ENCODE data around the gene TRIM26.
"Not testable (repeated sequence)": the region's sequence is repeated elsewhere in the genome, so short reads cannot be mapped to it uniquely, and the experiment has no call there.

Gene TRIM26

GRCh38 chr6:30152910-30153610, 60.1 kb downstream of the TRIM26 start:
- no peak for DNase-seq

- no peak for DNase-seq
Measured at GRCh38 chr6:30152016-30152673, 61.1 kb downstream of the TRIM26 start.

GRCh38 chr6:30151580-30151979, 61.6 kb downstream of the TRIM26 start:
- DNase-seq: no peak

- no peak for DNase-seq
Measured at GRCh38 chr6:30150671-30151395, 62.4 kb downstream of the TRIM26 start.

GRCh38 chr6:30149858-30150550, 63.2 kb downstream of the TRIM26 start:
- DNase-seq: no peak

GRCh38 chr6:30149234-30149633, 64.0 kb downstream of the TRIM26 start:
- DNase-seq: no peak

- DNase-seq: no peak
Measured at GRCh38 chr6:30147096-30147495, 66.1 kb downstream of the TRIM26 start.

- no peak for DNase-seq
Measured at GRCh38 chr6:30145818-30146217, 67.4 kb downstream of the TRIM26 start.

- DNase-seq: no peak
Measured at GRCh38 chr6:30144811-30145210, 68.4 kb downstream of the TRIM26 start.

- no peak for DNase-seq
Measured at GRCh38 chr6:30143780-30144179, 69.4 kb downstream of the TRIM26 start.

GRCh38 chr6:30142665-30143064, 70.5 kb downstream of the TRIM26 start:
- no peak for DNase-seq

GRCh38 chr6:30140240-30140639, 73.0 kb downstream of the TRIM26 start:
- DNase-seq: not testable (repeated sequence)

- DNase-seq: no peak
Measured at GRCh38 chr6:30136570-30137286, 76.5 kb downstream of the TRIM26 start.

GRCh38 chr6:30135757-30136156, 77.4 kb downstream of the TRIM26 start, which contains the start of gene TRIM40:
TSS of gene TRIM40 (plus strand) at chr6:30136140. CDS start at chr6:30137037, 897 bp downstream.
- no peak for DNase-seq

- no peak for DNase-seq
Measured at GRCh38 chr6:30135147-30135546, 78.1 kb downstream of the TRIM26 start.

Data from left hindlimb (tissue), 1 donor.